KMS-11 (cell line): Measurements from ENCODE around the gene GAB3.
A peak's percentile ranks its signal among the peaks of the same experiment; 100 is the strongest.

Source experiments
- H2AFZ ChIP-seq: fragments of 200-600 bp; sonication (generic); 2 replicates; pipeline ENCODE4 v1.6.1; 2016; ENCODE audit warnings: antibody characterized with exemption, mixed run types, low read depth
- H3K27ac ChIP-seq: fragments of 200-600 bp; sonication (generic); 2 replicates; pipeline ENCODE4 v1.6.1; 2016; ENCODE audit warnings: mild to moderate bottlenecking, mixed run types
- H3K27me3 ChIP-seq: fragments of 200-600 bp; sonication (generic); 2 replicates; pipeline ENCODE4 v1.6.1; 2017; ENCODE audit warnings: mild to moderate bottlenecking, low read depth, mixed run types, moderate library complexity; ENCODE audit not compliant: insufficient read depth
- H3K36me3 ChIP-seq: fragments of 200-600 bp; sonication (generic); 2 replicates; pipeline ENCODE4 v1.6.1; 2017; ENCODE audit warnings: mild to moderate bottlenecking, mixed run types; ENCODE audit not compliant: insufficient read depth
- H3K4me1 ChIP-seq: fragments of 200-600 bp; sonication (generic); 2 replicates; pipeline ENCODE4 v1.6.1; 2016; ENCODE audit warnings: mild to moderate bottlenecking, low read depth, mixed run types; ENCODE audit not compliant: poor library complexity, severe bottlenecking
- H3K4me2 ChIP-seq: fragments of 200-600 bp; sonication (generic); 2 replicates; pipeline ENCODE4 v1.7.0; 2016; ENCODE audit warnings: mild to moderate bottlenecking, mixed run types
- H3K4me3 ChIP-seq: fragments of 200-600 bp; sonication (generic); IDR thresholded peaks from 2 replicates; pipeline ENCODE4 v1.6.1; 2017; ENCODE audit warnings: low read depth, low read length, mixed read lengths; ENCODE audit not compliant: insufficient read depth
- H3K79me2 ChIP-seq: fragments of 200-600 bp; sonication (generic); 2 replicates; pipeline ENCODE4 v1.6.1; 2016; ENCODE audit warnings: low read depth, mixed run types; ENCODE audit not compliant: insufficient read depth
- H3K9ac ChIP-seq: fragments of 200-600 bp; sonication (generic); 2 replicates; pipeline ENCODE4 v1.6.1; 2016; ENCODE audit warnings: mild to moderate bottlenecking, mixed run types
- H4K20me1 ChIP-seq: fragments of 200-600 bp; sonication (generic); 2 replicates; pipeline ENCODE4 v1.6.1; 2016; ENCODE audit warnings: mild to moderate bottlenecking, mixed run types; ENCODE audit not compliant: insufficient read depth
- CTCF ChIP-seq: fragments of 200-600 bp; sonication (generic); conservative IDR thresholded peaks from 2 replicates; pipeline ENCODE4 v1.6.1; 2017; ENCODE audit warnings: low read depth, mild to moderate bottlenecking, antibody characterized with exemption, low read length, moderate library complexity, mixed read lengths

The GAB3 gene

DNA sequence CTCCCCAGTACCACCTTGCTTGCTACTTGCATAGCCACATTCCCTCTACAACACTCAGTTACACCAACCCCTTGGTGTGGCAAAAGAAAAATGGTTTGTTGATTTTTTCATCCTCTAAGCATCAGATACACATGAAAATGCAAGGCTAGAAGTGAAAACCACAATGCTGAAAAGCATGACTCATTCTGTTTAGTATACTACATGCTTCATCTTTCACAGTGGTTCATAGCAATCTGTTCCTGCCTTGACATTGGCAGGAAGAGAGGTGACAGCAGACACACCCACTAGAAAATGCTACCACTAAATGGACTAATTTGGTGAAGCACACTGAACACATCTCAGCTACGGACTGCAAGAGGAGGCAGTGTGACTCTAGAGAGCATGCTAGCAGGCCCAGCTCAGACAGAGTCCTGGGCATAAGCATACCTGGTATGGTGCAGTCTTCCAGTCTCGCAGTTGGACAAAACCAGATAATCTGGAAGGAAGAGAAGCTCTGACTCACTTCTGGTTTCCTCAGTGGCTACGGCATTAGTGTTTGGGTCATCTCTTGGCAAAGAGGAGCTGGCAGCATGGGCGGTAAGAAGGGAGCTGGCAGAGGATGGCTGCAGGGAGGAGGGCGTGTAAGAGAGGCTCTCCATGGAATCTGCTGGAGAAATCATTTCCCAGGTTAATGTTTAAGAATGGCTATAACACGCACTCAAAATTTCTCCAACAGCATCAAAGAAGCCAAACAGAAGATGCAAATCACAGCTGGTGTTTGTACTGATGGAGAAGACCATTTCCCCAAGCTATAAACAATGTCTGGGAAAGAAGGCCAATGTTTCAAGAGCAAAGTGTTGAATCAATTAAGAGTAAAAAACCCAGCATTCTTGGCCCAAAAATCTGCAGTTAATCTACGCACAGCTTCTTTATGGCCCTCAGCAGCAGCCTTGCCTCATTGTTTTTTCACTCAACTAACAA, 37.8 kb downstream of the GAB3 start:
- Histone ChIP-seq H2AFZ (no peak overlapping the region), H3K4me1 (peaks cover 23% of the 10 kb centered on the region), H4K20me1 (no peaks in the 10 kb centered on the region), H3K4me2 (peak overlapping the region; percentile 17; the same call in 1 of the 2 replicates), H3K4me3 (no peak overlapping the region), H3K9ac (no peak overlapping the region), H3K27ac (peak overlapping the region; percentile 26; the same call in 1 of the 2 replicates), H3K36me3 (no peaks in the 10 kb centered on the region), H3K27me3 (no peaks in the 10 kb centered on the region), H3K79me2 (no peaks in the 10 kb centered on the region)
- no peak for TF ChIP-seq CTCF

GRCh38 chrX:154711264-154711663, 39.6 kb downstream of the GAB3 start:
- H4K20me1 ChIP-seq = no peaks in the 10 kb centered on the region
- no peak for TF ChIP-seq CTCF

DNA sequence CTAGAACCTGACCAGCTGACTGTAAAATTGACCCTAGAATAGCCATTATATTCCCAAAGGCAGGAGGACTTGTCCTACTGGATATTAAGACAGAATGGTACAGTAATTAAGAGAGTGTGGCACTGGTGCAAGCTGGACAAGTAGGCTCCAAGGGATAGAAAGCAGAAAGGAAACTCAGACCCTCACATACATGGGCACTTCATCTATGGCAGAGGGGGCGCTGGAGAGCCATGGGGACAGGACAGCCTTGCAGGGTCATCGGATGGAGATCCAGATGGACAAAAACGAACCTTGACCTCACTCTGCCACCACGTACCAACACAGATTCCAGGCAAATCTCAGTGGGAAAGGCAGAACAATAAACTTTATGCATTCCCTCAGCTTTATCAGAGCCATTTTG, 40.6 kb downstream of the GAB3 start:
- peaks cover 23% of the 10 kb centered on the region for H3K4me1 ChIP-seq
- no peaks in the 10 kb centered on the region for H4K20me1 ChIP-seq
- H3K36me3 ChIP-seq = no peaks in the 10 kb centered on the region
- H3K4me3 ChIP-seq = no peak overlapping the region
- no peak overlapping the region for H3K4me2 ChIP-seq
- no peaks in the 10 kb centered on the region for H3K79me2 ChIP-seq
- H3K27me3 ChIP-seq = no peaks in the 10 kb centered on the region
- H3K27ac ChIP-seq = no peak overlapping the region
- no peak for TF ChIP-seq CTCF
- H3K9ac ChIP-seq = no peak overlapping the region
- H2AFZ ChIP-seq = no peak overlapping the region

More at GRCh38 chrX:154711264-154711663, 39.6 kb downstream of the GAB3 start:
- Histone ChIP-seq H3K4me1 (peaks cover 23% of the 10 kb centered on the region), H2AFZ (no peak overlapping the region), H3K79me2 (no peaks in the 10 kb centered on the region), H3K4me3 (no peak overlapping the region), H3K9ac (no peak overlapping the region), H3K36me3 (no peaks in the 10 kb centered on the region), H3K27me3 (no peaks in the 10 kb centered on the region), H3K27ac (no peak overlapping the region), H3K4me2 (no peak overlapping the region)

- H3K4me2 ChIP-seq = no peak overlapping the region
- H3K27me3 ChIP-seq = no peaks in the 10 kb centered on the region
- no peak overlapping the region for H3K27ac ChIP-seq
- no peak for TF ChIP-seq CTCF
- H4K20me1 ChIP-seq = no peaks in the 10 kb centered on the region
- H3K9ac ChIP-seq = no peak overlapping the region
- H3K79me2 ChIP-seq = no peaks in the 10 kb centered on the region
- no peaks in the 10 kb centered on the region for H3K36me3 ChIP-seq
- no peak overlapping the region for H2AFZ ChIP-seq
- no peaks in the 10 kb centered on the region for H3K4me1 ChIP-seq
- H3K4me3 ChIP-seq = no peak overlapping the region
These were observed 52.1 kb downstream of the GAB3 start for GRCh38 chrX:154698630-154699248.
